GM19240 (cell line): ENCODE data around the gene POU2AF1.

Source experiments
- DNase-seq: peaks from one replicate; pipeline ENCODE4 v3.0.0; 2011; ENCODE audit warnings: low spot score; ENCODE audit not compliant: insufficient read length

Gene POU2AF1, protein sequence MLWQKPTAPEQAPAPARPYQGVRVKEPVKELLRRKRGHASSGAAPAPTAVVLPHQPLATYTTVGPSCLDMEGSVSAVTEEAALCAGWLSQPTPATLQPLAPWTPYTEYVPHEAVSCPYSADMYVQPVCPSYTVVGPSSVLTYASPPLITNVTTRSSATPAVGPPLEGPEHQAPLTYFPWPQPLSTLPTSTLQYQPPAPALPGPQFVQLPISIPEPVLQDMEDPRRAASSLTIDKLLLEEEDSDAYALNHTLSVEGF

DNA sequence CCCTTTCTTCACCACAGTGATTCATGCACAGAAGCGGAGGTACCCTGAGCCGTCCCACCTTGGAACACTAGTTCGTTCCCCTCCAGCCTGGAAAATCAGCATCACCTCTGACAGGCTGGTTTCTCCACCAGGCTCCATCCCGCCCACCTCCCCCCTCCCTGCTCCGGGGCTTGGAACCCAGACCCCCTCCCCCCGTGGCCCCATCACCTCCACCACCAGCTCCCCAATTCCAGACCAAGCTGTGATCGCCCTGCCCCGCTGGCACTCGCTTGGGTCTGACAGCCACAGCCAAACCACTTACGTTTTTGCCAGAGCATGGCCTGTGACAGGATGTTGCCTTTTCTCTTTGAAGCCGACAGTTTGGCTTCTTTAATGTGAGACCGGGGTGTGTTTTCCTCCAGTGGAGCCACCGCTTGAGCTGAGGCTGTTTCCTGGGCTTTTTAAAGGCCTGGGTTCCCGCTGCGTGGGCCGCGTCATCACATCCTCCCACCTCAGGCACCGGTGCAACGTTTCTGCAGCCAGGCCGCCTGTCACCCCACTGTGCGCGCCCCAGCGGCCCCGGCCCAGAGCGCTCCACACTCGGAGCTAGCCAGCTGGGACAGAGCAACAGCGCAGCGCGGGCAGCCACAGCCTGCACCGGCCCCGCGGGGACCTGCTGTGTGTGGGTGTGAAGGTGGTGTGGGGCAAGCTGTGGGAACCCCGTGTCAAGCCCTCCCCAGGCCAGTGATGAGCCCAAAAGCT lies at the start of gene POU2AF1:
POU2AF1 (minus strand) TSS at position 415 of the 741 bp plus-strand sequence; CDS start at position 317, 98 bp downstream.
- no peak for DNase-seq

DNA sequence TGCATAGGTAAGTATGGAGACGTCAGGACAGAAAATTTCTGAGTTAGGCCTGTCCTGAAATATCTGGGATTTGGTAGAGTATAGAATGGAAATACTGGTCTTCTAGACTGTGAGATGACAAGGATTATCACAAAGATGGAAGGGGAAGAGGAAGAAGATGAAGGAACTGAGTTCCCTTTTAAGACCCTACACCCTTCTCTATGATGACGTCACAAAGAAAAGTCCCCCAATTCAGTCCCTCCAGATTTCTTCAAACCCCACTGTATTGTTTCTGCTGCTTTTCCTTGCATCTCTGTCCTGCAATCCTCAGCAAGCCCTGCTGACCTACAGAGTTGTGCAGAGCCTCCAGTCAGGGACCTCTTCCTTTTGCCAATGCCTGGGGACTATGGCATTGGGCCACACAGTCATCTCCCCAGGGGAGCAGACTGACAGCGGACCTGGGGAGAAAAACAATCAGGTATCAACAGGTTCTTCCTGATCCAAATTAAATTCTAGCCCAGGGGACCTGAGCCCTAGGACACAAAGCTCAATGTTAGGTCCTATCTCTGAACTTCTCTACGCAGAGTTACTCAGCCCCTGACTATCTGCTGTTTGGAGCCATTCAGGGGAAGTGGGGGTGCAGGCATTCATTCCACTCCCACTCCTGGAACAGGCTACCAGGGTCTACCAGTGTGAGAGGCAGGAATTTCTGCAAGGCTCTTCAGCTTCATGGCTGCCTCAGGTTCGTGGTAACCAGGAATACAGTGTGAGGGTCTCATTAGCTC lies 49.2 kb upstream of the POU2AF1 start:
- no peak for DNase-seq

DNA sequence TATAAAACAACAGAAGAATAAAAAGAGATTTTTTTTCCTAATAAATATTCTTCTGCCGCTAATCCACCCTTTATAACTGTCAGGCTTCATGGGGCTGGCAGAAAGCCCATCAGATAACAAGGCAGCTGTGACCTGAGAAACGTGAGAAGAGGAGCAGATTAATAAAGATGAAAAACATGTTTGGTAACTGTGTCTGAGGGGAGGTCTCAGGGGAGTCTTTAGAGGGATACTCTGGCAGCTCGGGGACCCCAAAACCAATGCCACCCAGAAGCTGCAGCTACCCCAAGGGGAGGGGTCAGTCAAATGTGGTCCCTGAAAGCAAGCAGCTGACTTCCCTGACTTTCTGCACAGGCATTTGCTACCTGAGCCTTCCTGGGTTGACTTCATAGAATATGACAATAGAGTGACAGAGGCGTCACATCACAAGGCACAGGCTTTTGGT lies 48.4 kb upstream of the POU2AF1 start:
- no peak for DNase-seq

DNA sequence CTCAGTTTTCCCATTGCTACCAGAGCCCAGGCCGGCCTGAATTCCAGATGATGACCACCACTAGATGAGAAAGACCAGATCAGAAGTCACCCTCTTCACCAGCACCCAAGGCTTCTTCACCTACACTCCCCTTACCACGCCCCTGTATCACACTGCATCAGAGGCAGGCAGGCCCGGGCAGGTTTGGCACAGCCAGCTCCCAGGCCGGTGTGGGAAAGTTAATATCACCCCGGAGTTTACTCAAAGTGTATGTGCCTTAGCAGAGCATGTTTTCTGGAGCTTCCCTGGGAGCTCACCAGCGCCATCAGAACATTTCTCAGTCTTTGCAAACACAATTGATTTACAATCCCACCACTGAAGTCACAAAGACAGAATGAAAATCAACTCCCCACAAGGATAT lies 47.5 kb upstream of the POU2AF1 start:
- no peak for DNase-seq

DNA sequence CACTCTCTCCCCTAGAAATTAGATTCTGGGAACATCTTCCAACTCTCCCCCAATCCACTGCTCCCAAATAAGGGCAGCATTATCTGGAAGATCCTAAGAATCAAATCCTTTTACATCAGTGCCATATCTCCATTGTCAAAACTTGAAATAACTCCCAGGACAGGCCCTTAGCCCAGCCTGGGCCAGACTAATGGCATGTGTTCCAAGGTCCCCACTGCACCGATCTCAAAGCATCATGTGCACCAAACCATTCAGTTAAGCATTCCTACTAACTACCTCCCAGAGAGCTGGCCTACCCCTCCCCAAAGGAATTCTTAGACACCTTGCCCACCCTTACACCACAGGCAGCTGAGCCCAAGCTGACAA lies 44.2 kb upstream of the POU2AF1 start:
- DNase-seq = no peak

DNA sequence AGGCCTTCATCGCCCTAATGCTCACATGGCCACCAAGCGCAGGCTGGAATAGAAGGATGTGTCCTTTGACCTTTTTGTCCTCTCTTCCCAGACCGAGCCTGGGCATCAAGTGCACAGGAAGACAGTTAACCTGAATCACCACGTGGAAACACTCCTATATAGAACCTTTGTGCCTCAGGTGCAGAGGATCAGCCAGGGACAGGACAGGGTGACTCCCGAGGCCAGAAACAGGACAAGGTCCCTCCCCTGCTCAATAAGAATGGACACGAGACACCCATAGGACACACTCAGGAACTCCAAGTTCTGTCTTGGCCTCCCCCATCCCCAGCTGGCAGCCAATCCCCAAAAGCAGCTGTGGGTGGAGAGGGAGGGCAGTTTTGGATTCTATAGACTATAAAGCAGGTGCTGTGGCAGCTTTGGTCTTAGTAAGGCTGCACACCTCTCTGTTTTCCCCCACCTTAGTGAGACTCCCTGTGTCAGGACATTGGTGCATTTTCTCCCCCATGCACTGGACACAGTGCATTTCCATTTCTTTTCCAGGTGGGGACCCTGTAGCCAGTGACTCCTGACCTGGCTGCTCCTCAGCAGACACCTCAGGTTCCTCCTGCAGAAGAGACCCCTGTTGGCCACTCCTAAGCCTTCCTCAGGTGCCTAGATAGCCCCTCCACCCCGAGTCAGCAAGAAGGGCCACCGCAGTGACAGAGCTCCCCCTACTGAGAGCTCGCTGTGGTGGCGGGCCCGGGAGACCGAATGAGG lies 43.6 kb upstream of the POU2AF1 start:
- no peak for DNase-seq

DNA sequence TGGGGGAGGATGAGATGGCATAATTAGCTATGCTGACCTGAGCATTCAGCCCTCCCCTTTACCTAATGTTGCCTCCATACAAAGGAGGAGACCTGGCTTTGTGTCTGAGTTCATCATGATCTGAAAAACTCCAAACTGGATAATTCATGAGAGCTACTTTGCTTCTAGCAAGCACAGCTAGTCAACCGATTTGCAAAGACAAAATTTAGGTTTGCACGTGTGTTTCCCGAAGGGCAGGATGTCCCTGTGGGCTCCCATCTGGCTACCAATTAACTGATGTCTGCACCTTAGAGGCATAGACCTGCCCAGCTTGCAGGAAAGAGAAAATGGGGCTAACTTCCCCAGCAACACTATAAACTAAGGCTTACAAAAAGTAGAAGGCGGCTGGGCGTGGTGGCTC lies 42.2 kb upstream of the POU2AF1 start:
- no peak for DNase-seq

DNA sequence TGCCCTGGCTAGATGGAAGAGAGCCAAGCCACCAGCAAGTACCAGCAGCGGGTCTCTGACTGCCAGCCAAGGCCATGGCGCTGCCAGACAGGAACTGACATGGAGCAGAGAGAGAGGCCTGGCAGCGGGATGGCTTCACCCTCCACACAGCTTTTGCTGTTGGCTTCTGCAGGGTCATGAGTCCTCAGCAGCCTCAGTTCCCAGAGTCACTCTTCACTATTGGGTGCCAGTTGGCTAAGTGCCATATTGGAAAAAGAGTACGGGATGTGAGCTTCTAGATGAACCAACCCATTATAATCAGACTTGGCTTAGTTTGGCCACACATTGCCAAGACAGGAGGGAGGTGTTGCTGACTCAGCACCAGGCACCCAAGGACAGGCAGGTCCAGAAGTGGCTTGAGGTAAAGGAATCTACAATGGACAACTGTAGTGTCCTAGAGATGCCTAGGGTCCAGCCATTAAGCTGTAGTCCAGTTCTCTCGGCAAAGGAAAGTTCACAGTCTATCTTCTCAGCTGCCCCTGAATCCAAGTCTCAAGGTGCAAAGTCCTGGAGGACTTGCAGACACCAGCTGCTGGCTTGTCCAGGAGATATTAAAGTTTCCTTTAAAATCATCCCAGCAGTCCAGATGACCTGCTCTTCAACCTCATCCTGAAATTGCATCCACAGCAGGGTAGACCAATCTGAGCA lies 40.7 kb upstream of the POU2AF1 start:
- DNase-seq = no peak

DNA sequence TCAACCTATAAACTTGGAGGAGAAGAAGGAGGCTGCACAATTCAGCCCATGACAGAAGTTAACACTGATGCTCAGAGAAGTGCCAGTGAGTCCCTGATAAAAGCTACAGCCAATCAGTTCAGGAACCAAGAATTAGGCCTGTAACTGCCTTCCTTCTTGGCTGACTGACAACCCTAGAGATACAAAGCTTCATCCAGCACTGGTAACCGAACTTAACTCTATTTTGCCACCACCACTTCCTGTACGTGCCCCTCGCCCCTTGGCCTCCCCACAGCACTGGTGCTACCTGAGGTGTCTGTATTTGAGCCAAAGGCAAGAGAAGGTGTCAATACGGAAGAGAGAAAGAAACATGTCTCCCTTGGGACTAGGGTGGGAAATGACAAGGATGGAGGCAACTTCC lies 40.1 kb upstream of the POU2AF1 start:
- DNase-seq = no peak

DNA sequence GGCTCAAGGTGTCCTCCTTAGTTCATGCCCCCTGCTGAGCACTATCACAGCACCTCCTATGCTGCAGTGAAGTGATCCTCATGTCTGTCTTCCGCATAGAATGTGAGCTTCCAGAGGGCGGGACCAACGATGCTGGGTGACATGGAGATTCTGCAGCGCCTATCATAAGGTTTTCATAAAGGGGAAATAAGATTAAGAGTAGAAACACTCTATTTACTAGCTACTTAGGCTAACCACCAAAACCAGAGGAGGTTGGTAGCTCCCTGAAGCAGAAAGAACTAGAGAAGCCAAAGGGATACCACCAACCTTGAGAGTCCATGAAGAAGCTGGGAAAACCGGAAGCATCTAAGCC lies 39.3 kb upstream of the POU2AF1 start:
- DNase-seq = no peak

DNA sequence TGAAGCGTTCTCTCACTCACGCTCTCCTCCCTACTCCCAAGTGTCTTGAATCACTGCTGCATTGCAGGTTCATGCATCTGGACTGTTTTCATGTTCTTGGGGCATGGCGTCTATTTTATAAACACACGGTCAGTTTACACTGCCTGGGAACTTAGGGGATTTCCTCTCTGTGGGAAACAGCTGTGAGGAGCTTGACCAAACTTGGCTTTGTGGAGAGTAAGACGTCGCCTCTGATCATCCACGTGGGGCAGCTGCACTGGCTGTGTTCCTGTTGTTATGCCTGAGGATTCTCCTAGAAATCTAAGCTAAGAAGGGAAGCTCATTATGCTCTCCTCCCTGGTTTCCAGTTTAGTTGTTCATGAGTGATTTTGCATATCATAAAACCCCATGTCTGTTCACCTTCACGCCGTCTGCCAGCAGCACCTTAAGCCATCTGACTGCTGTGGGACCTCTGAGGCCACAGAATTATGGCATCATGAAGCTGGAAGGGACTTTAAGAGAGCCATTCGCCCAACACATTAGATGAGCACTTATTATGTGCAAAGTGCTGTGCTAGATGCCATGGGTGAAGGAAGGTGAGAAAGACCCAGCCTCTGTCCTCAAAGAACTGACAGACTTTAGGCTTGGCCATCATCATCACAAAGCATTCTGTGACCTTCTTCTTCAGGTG lies 38.8 kb upstream of the POU2AF1 start:
- no peak for DNase-seq

DNA sequence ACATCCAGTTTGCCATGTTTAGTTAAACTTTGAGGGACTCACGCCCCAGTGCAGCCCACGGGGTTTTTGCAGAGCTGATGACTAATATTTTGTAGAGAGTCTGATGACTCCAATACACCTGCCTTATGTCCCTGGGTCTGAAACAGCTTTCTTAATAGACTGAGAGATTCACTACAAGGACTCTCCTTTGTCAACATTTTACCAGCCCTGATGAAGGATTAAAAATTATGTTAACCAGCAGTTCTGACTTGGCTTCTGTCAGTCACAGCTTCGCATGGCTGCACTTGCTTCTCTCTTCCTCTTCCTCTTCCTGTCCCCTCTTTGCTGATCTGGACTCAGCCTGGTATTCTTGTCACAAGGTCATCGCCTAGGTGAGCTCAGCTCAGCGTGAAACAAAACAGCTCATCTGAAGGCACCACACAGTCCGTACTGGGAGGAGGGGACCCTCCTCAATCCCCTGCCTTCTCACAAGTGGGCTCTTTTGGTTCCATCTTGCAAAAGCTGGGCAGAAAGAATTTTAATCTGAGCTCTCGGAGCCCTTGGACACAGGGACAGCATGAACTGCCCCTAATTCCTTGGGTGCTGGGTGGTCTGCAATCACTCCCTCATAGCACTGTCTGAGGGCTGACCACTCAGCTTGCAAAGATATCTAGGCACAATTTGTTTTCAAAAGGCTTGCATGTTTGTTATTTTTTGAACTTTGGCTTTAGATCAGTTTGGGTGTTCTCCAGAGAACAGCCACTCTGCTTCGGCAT lies 38.1 kb upstream of the POU2AF1 start:
- DNase-seq = no peak

DNA sequence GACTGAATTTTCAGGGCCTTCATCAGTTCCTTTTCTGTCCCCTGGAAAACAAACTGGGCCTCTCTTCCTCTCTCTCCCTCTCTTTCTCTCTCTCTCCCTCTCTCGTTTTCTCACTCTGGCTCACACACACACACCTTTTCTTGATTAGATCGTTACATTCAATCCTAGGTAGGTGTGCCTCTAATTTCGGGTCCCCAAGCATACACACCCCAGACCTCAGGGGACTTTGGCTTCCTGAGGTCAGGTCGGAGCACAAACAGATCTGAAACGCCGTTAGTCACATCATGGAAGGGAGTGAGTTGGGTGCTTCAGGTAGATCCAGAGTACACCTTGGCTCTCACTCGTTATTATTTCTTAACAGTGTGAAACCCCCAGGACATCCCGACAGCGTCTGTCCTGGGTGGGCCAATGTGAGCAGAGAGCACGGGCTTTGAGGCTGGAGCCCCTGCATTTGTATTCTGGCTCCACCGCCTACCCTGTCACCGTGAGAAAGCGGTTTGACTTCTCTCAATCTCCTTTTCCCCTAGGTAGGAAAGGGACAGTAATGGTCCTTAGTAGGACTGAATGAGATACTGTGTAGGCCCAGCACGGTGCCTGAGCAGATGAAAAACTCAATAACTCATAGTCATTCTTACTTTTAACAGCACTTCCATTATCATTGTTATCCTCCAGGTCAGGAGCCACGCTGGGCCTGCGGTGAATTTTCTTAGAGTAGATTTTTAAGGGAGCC lies 37.3 kb upstream of the POU2AF1 start:
- DNase-seq = no peak

DNA sequence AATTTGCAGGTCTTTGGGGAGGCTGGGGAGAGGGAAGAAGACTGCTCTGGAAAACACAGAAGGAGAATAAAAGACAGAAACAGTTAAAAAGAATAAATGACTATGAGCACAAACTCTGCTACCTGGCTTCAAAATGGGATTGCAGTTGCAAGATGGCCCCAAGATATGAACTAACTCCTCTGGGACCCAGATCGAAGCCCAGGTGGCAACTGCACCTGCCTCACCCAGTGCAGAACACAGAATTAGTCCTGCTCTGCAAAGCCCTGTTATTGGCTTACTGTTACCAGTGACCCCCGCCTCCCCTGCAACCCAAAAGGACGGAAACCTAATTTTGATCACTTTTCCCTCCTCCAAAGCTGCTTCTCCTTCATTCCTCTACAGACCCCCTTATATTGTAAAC lies 35.9 kb upstream of the POU2AF1 start:
- no peak for DNase-seq

DNA sequence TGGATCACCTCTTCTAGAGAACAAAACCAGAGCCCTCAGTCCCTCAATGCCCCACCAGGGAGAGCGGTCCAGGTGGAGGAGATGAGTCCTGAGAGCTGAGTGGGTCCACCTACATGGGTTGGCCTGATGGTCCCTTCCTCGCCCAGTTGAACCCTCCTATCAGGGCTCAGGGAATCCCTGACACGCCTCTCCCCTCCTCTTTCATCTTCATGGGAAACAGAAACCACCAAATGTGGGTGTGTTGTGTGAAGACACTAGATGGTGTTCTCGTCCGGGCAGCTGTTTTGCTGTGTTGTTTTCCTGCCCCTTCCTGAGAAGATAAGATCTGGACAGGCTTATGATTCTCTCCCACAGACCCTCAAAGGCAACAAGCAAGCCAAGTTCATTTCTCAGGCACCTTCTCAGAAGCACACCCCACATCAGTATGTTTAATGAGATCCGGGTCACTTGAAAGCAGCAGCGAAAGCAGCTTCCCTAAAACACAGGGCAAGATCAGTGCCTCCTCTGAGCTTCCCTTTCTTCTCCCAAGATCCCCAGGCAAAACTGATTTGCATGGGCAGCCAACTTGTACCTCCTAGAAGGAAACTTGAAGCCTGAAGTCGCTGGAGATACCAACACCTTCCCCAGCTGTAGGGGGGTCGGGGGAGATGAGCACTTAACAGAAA lies 35.3 kb upstream of the POU2AF1 start:
- no peak for DNase-seq

DNA sequence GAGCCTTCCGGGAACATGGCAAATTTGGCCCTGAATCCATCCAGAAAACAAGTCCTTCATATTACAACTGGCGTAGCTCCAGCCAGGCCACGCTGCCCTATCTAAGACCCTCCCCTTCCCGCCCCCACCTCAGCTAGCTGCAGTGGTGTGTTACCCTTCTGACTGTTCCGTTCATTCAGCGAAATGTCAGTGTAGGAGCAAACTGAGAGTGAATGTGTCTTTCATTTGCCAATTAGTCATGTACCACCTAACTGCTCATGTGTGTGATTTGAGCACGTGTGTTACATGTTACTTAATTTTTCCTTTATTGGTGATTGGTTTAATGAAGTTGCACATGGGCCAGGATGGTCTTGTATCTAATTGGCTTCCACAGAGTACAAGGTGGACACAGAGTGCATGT lies 34.8 kb upstream of the POU2AF1 start:
- no peak for DNase-seq

DNA sequence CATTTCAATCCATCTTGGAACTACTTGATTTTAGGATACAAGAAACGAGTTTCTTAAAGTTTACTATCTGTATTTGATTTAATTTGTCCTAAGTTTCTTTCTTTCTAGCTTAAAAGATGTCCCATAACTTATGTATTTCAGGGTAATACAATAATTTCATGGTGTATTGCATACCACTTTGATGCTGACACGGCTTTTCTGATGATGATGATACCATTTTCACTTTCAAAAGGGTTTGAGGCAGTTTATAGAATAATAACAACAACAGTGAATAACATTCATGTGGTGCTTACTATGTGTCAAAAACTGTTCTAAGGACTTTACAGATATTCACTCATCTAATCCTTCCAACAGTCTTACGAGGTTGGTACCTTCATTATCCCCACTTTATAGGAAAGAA lies 33.2 kb upstream of the POU2AF1 start:
- no peak for DNase-seq

DNA sequence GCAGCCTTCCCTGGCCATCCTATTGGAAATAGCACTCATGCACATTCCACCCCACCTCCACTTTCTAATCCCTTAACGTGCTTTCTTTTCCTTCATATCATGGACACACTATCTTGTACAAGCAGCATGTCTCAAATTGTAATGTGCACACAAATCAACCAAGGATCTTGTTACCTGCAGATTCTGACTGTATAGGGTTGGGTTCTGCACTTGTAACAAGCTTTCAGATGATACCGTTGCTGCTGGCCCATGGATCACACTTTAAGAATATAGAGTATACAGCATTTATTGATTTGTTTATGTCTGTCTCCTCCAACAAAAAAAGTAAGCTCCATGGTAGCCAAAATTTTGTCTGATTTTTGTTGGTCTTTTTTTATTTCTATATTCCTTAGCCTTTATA lies 32.4 kb upstream of the POU2AF1 start:
- DNase-seq = no peak

DNA sequence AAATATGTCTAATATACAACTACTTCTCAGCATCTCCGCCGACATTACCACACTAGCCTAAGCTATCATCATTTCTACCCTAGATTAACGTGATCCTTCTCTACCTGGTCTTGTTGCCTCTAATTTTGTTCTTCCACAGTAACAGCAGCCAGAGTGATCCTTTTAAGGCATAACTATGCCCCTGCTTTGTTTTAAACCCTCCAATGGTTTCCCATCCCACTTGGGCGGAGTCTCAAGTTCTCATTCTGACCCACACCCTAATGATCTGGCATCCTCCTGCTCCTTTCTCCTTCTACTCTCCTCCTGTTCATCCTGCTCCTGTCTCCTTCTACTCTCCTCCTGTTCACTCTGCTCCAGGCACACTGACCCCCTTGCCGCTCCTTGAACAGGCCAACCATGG lies 31.9 kb upstream of the POU2AF1 start:
- DNase-seq = no peak
